GM23338 (cell line): ENCODE data around the gene CBFA2T3. TPM values are rescaled to one million over a fixed set of nuclear protein-coding genes. Genes with fewer than 3 reads are reported as not detected.
A peak's percentile ranks its signal among the peaks of the same experiment; 100 is the strongest.

Source experiments
- ATAC-seq: fragments of 200-7000 bp; cut with Tn5 transposase; 3 replicates; pipeline ENCODE4 v1.9.1; 2020
- DNase-seq: peaks from one replicate; pipeline ENCODE4 v3.0.0-alpha.2; 2015; ENCODE audit warnings: low spot score
- H2AFZ ChIP-seq: fragments of 200-600 bp; sonication (generic); 2 replicates; pipeline ENCODE4 v1.8.0; 2016; ENCODE audit warnings: antibody characterized with exemption, mild to moderate bottlenecking, moderate library complexity
- H3F3A ChIP-seq: fragments of 200-600 bp; sonication (generic); replicated peaks from 2 replicates; pipeline ENCODE4 v1.8.0; 2017; ENCODE audit warnings: antibody characterized with exemption, mixed run types, low read depth
- H3K27ac ChIP-seq: fragments of 200-600 bp; sonication (generic); 2 replicates; pipeline ENCODE4 v1.6.1; 2016; ENCODE audit warnings: low read depth
- H3K27me3 ChIP-seq: fragments of 200-600 bp; sonication (generic); 2 replicates; pipeline ENCODE4 v1.8.0; 2016; ENCODE audit warnings: mild to moderate bottlenecking, mixed run types, moderate library complexity; ENCODE audit not compliant: insufficient read depth
- H3K36me3 ChIP-seq: fragments of 200-600 bp; sonication (generic); 2 replicates; pipeline ENCODE4 v1.8.0; 2016; ENCODE audit warnings: mild to moderate bottlenecking; ENCODE audit not compliant: insufficient read depth
- H3K4me1 ChIP-seq: fragments of 200-600 bp; sonication (generic); 2 replicates; pipeline ENCODE4 v1.8.0; 2016; ENCODE audit warnings: mild to moderate bottlenecking, moderate library complexity; ENCODE audit not compliant: insufficient read depth
- H3K4me2 ChIP-seq: fragments of 200-600 bp; sonication (generic); 2 replicates; pipeline ENCODE4 v1.7.1; 2017; ENCODE audit warnings: mixed run types
- H3K4me3 ChIP-seq: fragments of 200-600 bp; sonication (generic); 2 replicates; pipeline ENCODE4 v1.6.1; 2016; ENCODE audit warnings: mixed run types
- H3K79me2 ChIP-seq: fragments of 200-600 bp; sonication (generic); replicated peaks from 2 replicates; pipeline ENCODE4 v1.8.0; 2017; ENCODE audit warnings: mild to moderate bottlenecking; ENCODE audit not compliant: insufficient read depth
- H3K9me2 ChIP-seq: fragments of 200-600 bp; sonication (generic); 2 replicates; pipeline ENCODE4 v1.8.0; 2017; ENCODE audit not compliant: insufficient read depth
- H4K20me1 ChIP-seq: fragments of 200-600 bp; sonication (generic); replicated peaks from 2 replicates; pipeline ENCODE4 v1.8.0; 2017; ENCODE audit warnings: mild to moderate bottlenecking; ENCODE audit not compliant: insufficient read depth
- H3K27ac Mint-ChIP-seq: 2 replicates; pipeline ENCODE4 v1.8.0; 2020; ENCODE audit warnings: inconsistent platforms, mild to moderate bottlenecking, moderate library complexity, mixed read lengths
- H3K27me3 Mint-ChIP-seq: 3 replicates; pipeline ENCODE4 v1.8.0; 2022; ENCODE audit warnings: low read depth, mild to moderate bottlenecking, moderate library complexity, mixed read lengths, inconsistent platforms; ENCODE audit not compliant: insufficient read depth, poor library complexity
- H3K36me3 Mint-ChIP-seq: 3 replicates; pipeline ENCODE4 v1.8.0; 2021; ENCODE audit warnings: low read depth, mild to moderate bottlenecking, inconsistent platforms, moderate library complexity, mixed read lengths
- H3K4me1 Mint-ChIP-seq: 3 replicates; pipeline ENCODE4 v1.8.0; 2020; ENCODE audit warnings: mild to moderate bottlenecking, inconsistent platforms, mixed read lengths
- H3K4me3 Mint-ChIP-seq: 3 replicates; pipeline ENCODE4 v1.8.0; 2021; ENCODE audit warnings: moderate library complexity, mild to moderate bottlenecking, inconsistent platforms, mixed read lengths
- H3K9me3 Mint-ChIP-seq: 3 replicates; pipeline ENCODE4 v1.8.0; 2020; ENCODE audit warnings: moderate library complexity, mild to moderate bottlenecking, inconsistent platforms, mixed read lengths
- CREB1 ChIP-seq: fragments of 250-450 bp; sonication (Bioruptor Pico); IDR thresholded peaks from 2 replicates; pipeline ENCODE4 v1.5.0; 2020; ENCODE audit warnings: low read depth, mild to moderate bottlenecking, moderate library complexity
- CTCF ChIP-seq, 2 experiments: fragments of 200-600 bp in 1 of 2; sonication (generic) in 1 of 2; conservative IDR thresholded peaks; 2 replicates each; pipeline versions ENCODE4 v1.5.1 to v1.6.1; 2016 to 2017; ENCODE audit warnings: antibody characterized with exemption in 2 of 2, low read depth in 2 of 2, mild to moderate bottlenecking in 2 of 2, moderate library complexity in 1 of 2
- ETS1 ChIP-seq: IDR thresholded peaks from 2 replicates; pipeline ENCODE4 v1.6.1; 2016; ENCODE audit warnings: antibody characterized with exemption
- EZH2phosphoT487 ChIP-seq: fragments of 200-600 bp; sonication (generic); IDR thresholded peaks from one replicate; pipeline ENCODE4 v1.8.1; 2018; ENCODE audit warnings: antibody characterized with exemption; ENCODE audit not compliant: unreplicated experiment
- JUNB ChIP-seq: IDR thresholded peaks from one replicate; pipeline ENCODE4 v1.6.1; 2016; ENCODE audit warnings: antibody characterized with exemption; ENCODE audit not compliant: unreplicated experiment
- NANOG ChIP-seq: IDR thresholded peaks from 2 replicates; pipeline ENCODE4 v1.6.1; 2016; ENCODE audit warnings: antibody characterized with exemption, borderline replicate concordance
- POLR2AphosphoS5 ChIP-seq: IDR thresholded peaks from 2 replicates; pipeline ENCODE4 v1.6.1; 2016; ENCODE audit warnings: antibody characterized with exemption, low read depth
- REST ChIP-seq: IDR thresholded peaks from one replicate; pipeline ENCODE4 v1.6.1; 2018; ENCODE audit warnings: antibody characterized with exemption; ENCODE audit not compliant: unreplicated experiment
- STAT1 ChIP-seq: IDR thresholded peaks from one replicate; pipeline ENCODE4 v1.6.1; 2016; ENCODE audit warnings: antibody characterized with exemption; ENCODE audit not compliant: unreplicated experiment
- ZNF114 ChIP-seq: fragments of 250-450 bp; sonication (Bioruptor Pico); IDR thresholded peaks from 2 replicates; pipeline ENCODE4 v1.5.0; 2020; ENCODE audit warnings: mild to moderate bottlenecking, moderate library complexity
- ZNF331 ChIP-seq: fragments of 250-450 bp; sonication (Bioruptor Pico); IDR thresholded peaks from 2 replicates; pipeline ENCODE4 v1.5.0; 2020; ENCODE audit warnings: low read depth, mild to moderate bottlenecking, moderate library complexity
- polyA plus RNA-seq: library from polyadenylated mRNA; unstranded; fragments of >200 nt; fragmentation: Nextera tagmentation; extraction: Ambion mirVana; gene quantifications from 2 replicates; pipeline ENCODE4 v1.2.1, GENCODE V29; 2016
- total RNA-seq: library from RNA; depleted of rRNA; stranded (reverse); fragments of >200 nt; shearing (Covaris generic); gene quantifications from 2 replicates; pipeline ENCODE4 v1.2.3, GENCODE V29; 2014

CBFA2T3 gene
- total and polyA plus RNA-seq, 2 experiments from 2014 or later: 0.87 to 1.5 TPM

GRCh38 chr16:88906020-88906419 is 71.0 kb downstream of the CBFA2T3 start:
- ATAC-seq: no peak; the same call in 2 of the 3 replicates
- Mint-ChIP-seq H3K27ac (no peak overlapping the region), H3K36me3 (no peaks in the 10 kb centered on the region), H3K9me3 (no peaks in the 10 kb centered on the region), H3K4me1 (peaks cover 9% of the 10 kb centered on the region; the same call in 2 of the 3 replicates), H3K27me3 (peaks cover 5% of the 10 kb centered on the region), H3K4me3 (no peak overlapping the region)
- DNase-seq: no peak
- no peaks in the 10 kb centered on the region for H3K79me2 ChIP-seq
- no peak overlapping the region for H3K27ac ChIP-seq
- H3K4me1 ChIP-seq: no peaks in the 10 kb centered on the region
- no peak overlapping the region for H3K4me3 ChIP-seq
- TF ChIP-seq NANOG (no peak), EZH2phosphoT487 (no peak)
- no peak overlapping the region for H2AFZ ChIP-seq
- no peak overlapping the region for H3K4me2 ChIP-seq
- H3F3A ChIP-seq: no peaks in the 10 kb centered on the region
- no peaks in the 10 kb centered on the region for H3K27me3 ChIP-seq
- no peaks in the 10 kb centered on the region for H3K36me3 ChIP-seq
- no peaks in the 10 kb centered on the region for H4K20me1 ChIP-seq
- H3K9me2 ChIP-seq: no peaks in the 10 kb centered on the region

- H3K9me2 ChIP-seq: no peaks in the 10 kb centered on the region
Observed at GRCh38 chr16:88905563-88905962, 71.4 kb downstream of the CBFA2T3 start.

More at GRCh38 chr16:88905563-88905962, 71.4 kb downstream of the CBFA2T3 start:
- Mint-ChIP-seq H3K4me1 (peaks cover 9% of the 10 kb centered on the region; the same call in 2 of the 3 replicates), H3K9me3 (no peaks in the 10 kb centered on the region), H3K27me3 (peaks cover 5% of the 10 kb centered on the region), H3K36me3 (no peaks in the 10 kb centered on the region), H3K27ac (no peak overlapping the region), H3K4me3 (peak overlapping the region; percentile 41; the same call in 1 of the 3 replicates)
- DNase-seq (peak; percentile 81), ATAC-seq (peak; percentile 59)
- H2AFZ ChIP-seq: no peak overlapping the region
- no peaks in the 10 kb centered on the region for H3K79me2 ChIP-seq
- no peaks in the 10 kb centered on the region for H4K20me1 ChIP-seq
- H3K4me2 ChIP-seq: peak overlapping the region; percentile 73
- no peaks in the 10 kb centered on the region for H3F3A ChIP-seq
- no peaks in the 10 kb centered on the region for H3K36me3 ChIP-seq
- no peak for TF ChIP-seq CREB1 (CRISPR knock-in tag)
- TF ChIP-seq ZNF114 (CRISPR knock-in tag): no peak
- TF ChIP-seq CTCF (conservative IDR thresholded peaks at IDR 0.05; ENCODE audit: low read depth in 2 of 2): no peak
- no peak for TF ChIP-seq STAT1
- TF ChIP-seq JUNB: no peak
- TF ChIP-seq ZNF331 (CRISPR knock-in tag): no peak
- no peak for TF ChIP-seq POLR2AphosphoS5
- no peak for TF ChIP-seq NANOG
- no peak for TF ChIP-seq REST
- TF ChIP-seq ETS1: no peak
- H3K27me3 ChIP-seq: no peaks in the 10 kb centered on the region
- no peak overlapping the region for H3K27ac ChIP-seq
- H3K4me3 ChIP-seq: peak overlapping the region; percentile 45
- H3K4me1 ChIP-seq: no peaks in the 10 kb centered on the region
